CD14-positive monocyte (primary cell): ENCODE results near the gene DTYMK. TPM values are rescaled to one million over a fixed set of nuclear protein-coding genes. Genes with fewer than 3 reads are reported as not detected.

ENCODE experiments used
- DNase-seq, 3 donors: peaks; one replicate each; pipeline ENCODE4 v3.0.0-alpha.2; 2011 to 2022
- H2AFZ ChIP-seq: 2 replicates; pipeline ENCODE4 v1.6.0; 2012; ENCODE audit warnings: mild to moderate bottlenecking, low read depth, low read length, inconsistent platforms; ENCODE audit not compliant: insufficient read depth, poor library complexity, severe bottlenecking
- H3K27ac ChIP-seq, 2 donors: 1 replicate in 1 of 2; 2 replicates in 1 of 2; pipeline ENCODE4 v1.5.1; 2012 to 2013; ENCODE audit warnings: low read length in 2 of 2, control low read depth in 1 of 2, inconsistent platforms in 1 of 2, low read depth in 1 of 2, mild to moderate bottlenecking in 1 of 2
- H3K27me3 ChIP-seq, 2 donors: one replicate each; pipeline versions ENCODE4 v1.6.0 to v1.6.1; 2011 to 2013; ENCODE audit warnings: low read length in 2 of 2; ENCODE audit not compliant: control insufficient read depth in 2 of 2, insufficient read depth in 2 of 2
- H3K36me3 ChIP-seq, 2 donors: replicated peaks in 1 of 2; 1 replicate in 1 of 2; 2 replicates in 1 of 2; pipeline versions ENCODE4 v1.5.1 to v1.6.1; 2012 to 2013; ENCODE audit warnings: low read length in 2 of 2, control low read depth in 1 of 2, inconsistent platforms in 1 of 2, mild to moderate bottlenecking in 1 of 2; ENCODE audit not compliant: insufficient read depth in 2 of 2, control insufficient read depth in 1 of 2
- H3K4me1 ChIP-seq, 2 donors: 1 replicate in 1 of 2; 2 replicates in 1 of 2; pipeline versions ENCODE4 v1.5.1 to v1.6.1; 2012 to 2013; ENCODE audit warnings: low read length in 2 of 2, control low read depth in 1 of 2, inconsistent platforms in 1 of 2, mild to moderate bottlenecking in 1 of 2, moderate library complexity in 1 of 2; ENCODE audit not compliant: insufficient read depth in 2 of 2, control insufficient read depth in 1 of 2
- H3K4me2 ChIP-seq: replicated peaks from 2 replicates; pipeline ENCODE3; 2012; ENCODE audit warnings: low read length, moderate library complexity, mild to moderate bottlenecking; ENCODE audit not compliant: poor library complexity, severe bottlenecking; ENCODE audit errors: extremely low read depth
- H3K4me3 ChIP-seq, 3 experiments: fragments of 200-600 bp in 1 of 3; sonication (generic) in 1 of 3; replicated peaks in 1 of 3; 1 replicate in 2 of 3; 2 replicates in 1 of 3; pipeline ENCODE4 v1.5.1; 2011 to 2013; ENCODE audit warnings: low read length in 3 of 3, mild to moderate bottlenecking in 3 of 3, control low read depth in 2 of 3, low read depth in 2 of 3, inconsistent platforms in 1 of 3, moderate library complexity in 1 of 3
- H3K79me2 ChIP-seq: 2 replicates; pipeline ENCODE4 v1.6.0; 2012; ENCODE audit warnings: mild to moderate bottlenecking, control low read depth, inconsistent platforms, low read length, moderate library complexity; ENCODE audit not compliant: insufficient read depth
- H3K9ac ChIP-seq: 2 replicates; pipeline ENCODE4 v1.6.0; 2017; ENCODE audit warnings: low read length, mild to moderate bottlenecking; ENCODE audit not compliant: insufficient read depth, poor library complexity, severe bottlenecking
- H3K9me3 ChIP-seq, 2 donors: replicated peaks in 1 of 2; 1 replicate in 1 of 2; 2 replicates in 1 of 2; pipeline versions ENCODE4 v1.5.1 to v1.6.1; 2012 to 2013; ENCODE audit warnings: low read length in 2 of 2, control low read depth in 1 of 2; ENCODE audit not compliant: control insufficient read depth in 1 of 2, insufficient read depth in 1 of 2
- H4K20me1 ChIP-seq: 2 replicates; pipeline ENCODE4 v1.6.0; 2012; ENCODE audit warnings: mild to moderate bottlenecking, low read length, control low read depth, moderate library complexity; ENCODE audit not compliant: insufficient read depth
- H3K27ac Mint-ChIP-seq, 7 donors: one replicate each; pipeline ENCODE4 v1.8.0; 2020; ENCODE audit warnings: mild to moderate bottlenecking in 7 of 7, mixed read lengths in 7 of 7, moderate library complexity in 6 of 7, inconsistent platforms in 2 of 7
- H3K27me3 Mint-ChIP-seq, 3 donors: one replicate each; pipeline ENCODE4 v1.8.0; 2021 to 2022; ENCODE audit warnings: low read depth in 3 of 3, mild to moderate bottlenecking in 3 of 3, mixed read lengths in 3 of 3, moderate library complexity in 3 of 3, inconsistent platforms in 1 of 3
- H3K36me3 Mint-ChIP-seq, 2 donors: one replicate each; pipeline ENCODE4 v1.8.0; 2020; ENCODE audit warnings: mixed read lengths in 2 of 2, inconsistent platforms in 1 of 2, mild to moderate bottlenecking in 1 of 2
- H3K4me1 Mint-ChIP-seq: one replicate; pipeline ENCODE4 v1.8.0; 2020; ENCODE audit warnings: mild to moderate bottlenecking, mixed read lengths
- H3K4me3 Mint-ChIP-seq, 2 donors: one replicate each; pipeline ENCODE4 v1.8.0; 2020; ENCODE audit warnings: mild to moderate bottlenecking in 2 of 2, mixed read lengths in 2 of 2, moderate library complexity in 1 of 2
- H3K9me3 Mint-ChIP-seq, 7 donors: one replicate each; pipeline ENCODE4 v1.8.0; 2020 to 2022; ENCODE audit warnings: mixed read lengths in 7 of 7, mild to moderate bottlenecking in 6 of 7, moderate library complexity in 6 of 7, inconsistent platforms in 2 of 7
- WGBS: methylation state at CpG from one replicate; pipeline ENCODE4 v1.1.5; 2013; ENCODE audit warnings: missing lambda C conversion rate; ENCODE audit not compliant: insufficient coverage; 5-methylcytosine and 5-hydroxymethylcytosine counted together
- intact Hi-C, 2 donors: fragments of 100-400 bp; cut with micrococcal nuclease; formaldehyde crosslinking; loops; one replicate each; pipeline versions ENCODE4 v1.15.0 to v1.15.1; 2023
- polyA plus RNA-seq, 3 donors: library from polyadenylated mRNA; depleted of rRNA in 1 of 3; unstranded in 2 of 3; stranded (reverse) in 1 of 3; fragments of 300-500 nt in 2 of 3; fragments of >200 nt in 1 of 3; fragmentation: Illumina TruSeq in 2 of 3; gene quantifications; 1 replicate in 2 of 3; 2 replicates in 1 of 3; pipeline ENCODE4 v1.2.3, GENCODE V29; 2012 to 2021
- TF ChIP-seq, protein P1 (sequence below): fragments of 200-600 bp; IDR thresholded peaks from one replicate; pipeline ENCODE4 v1.8.0; 2022; ENCODE audit warnings: antibody characterized with exemption, mild to moderate bottlenecking

The DTYMK gene
- polyA plus RNA-seq, 3 donors: 13.0 to 23.5 (median 18.7) TPM

- Histone ChIP-seq H3K4me3 (no peak overlapping the region), H3K4me1 (no peaks in the 10 kb centered on the region), H3K27me3 (no peaks in the 10 kb centered on the region), H3K27ac (no peak overlapping the region), H3K9ac (no peak overlapping the region), H3K36me3 (peaks cover 27 to 77% of the 10 kb centered on the region in 2 donors), H3K9me3 (no peaks in the 10 kb centered on the region), H3K79me2 (peaks cover 38% of the 10 kb centered on the region), H2AFZ (no peak overlapping the region), H3K4me2 (no peak overlapping the region), H4K20me1 (peaks cover 15% of the 10 kb centered on the region)
- H3K36me3 Mint-ChIP-seq: peaks cover 60 to 76% of the 10 kb centered on the region in 2 donors
- H3K4me1 Mint-ChIP-seq: peaks cover 4% of the 10 kb centered on the region
- peaks cover 0 to 2% (median 0%) of the 10 kb centered on the region in 3 donors for H3K27me3 Mint-ChIP-seq
- intact Hi-C loops: loop anchor here (10.0 kb wide), 1 partner anchor 275 kb away; the partner anchor contains the start of gene FARP2 (in 2 of the 2)
- TF ChIP-seq, protein P1, sequence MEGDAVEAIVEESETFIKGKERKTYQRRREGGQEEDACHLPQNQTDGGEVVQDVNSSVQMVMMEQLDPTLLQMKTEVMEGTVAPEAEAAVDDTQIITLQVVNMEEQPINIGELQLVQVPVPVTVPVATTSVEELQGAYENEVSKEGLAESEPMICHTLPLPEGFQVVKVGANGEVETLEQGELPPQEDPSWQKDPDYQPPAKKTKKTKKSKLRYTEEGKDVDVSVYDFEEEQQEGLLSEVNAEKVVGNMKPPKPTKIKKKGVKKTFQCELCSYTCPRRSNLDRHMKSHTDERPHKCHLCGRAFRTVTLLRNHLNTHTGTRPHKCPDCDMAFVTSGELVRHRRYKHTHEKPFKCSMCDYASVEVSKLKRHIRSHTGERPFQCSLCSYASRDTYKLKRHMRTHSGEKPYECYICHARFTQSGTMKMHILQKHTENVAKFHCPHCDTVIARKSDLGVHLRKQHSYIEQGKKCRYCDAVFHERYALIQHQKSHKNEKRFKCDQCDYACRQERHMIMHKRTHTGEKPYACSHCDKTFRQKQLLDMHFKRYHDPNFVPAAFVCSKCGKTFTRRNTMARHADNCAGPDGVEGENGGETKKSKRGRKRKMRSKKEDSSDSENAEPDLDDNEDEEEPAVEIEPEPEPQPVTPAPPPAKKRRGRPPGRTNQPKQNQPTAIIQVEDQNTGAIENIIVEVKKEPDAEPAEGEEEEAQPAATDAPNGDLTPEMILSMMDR: no peak
- no peaks in the 10 kb centered on the region for H3K9me3 Mint-ChIP-seq
- no peak for DNase-seq
- H3K27ac Mint-ChIP-seq: peak overlapping the region in 4 of 7 donors; percentile 12 to 72 (median 30)
- 95% methylated on average over 6 of the region's 11 CpGs for WGBS
- H3K4me3 Mint-ChIP-seq: no peak overlapping the region
Observed at GRCh38 chr2:241629762-241630435, 56.7 kb downstream of the DTYMK start.

- Mint-ChIP-seq H3K9me3 (no peaks in the 10 kb centered on the region), H3K4me3 (no peak overlapping the region), H3K27ac (peak overlapping the region in 1 of 7 donors; percentile 79), H3K4me1 (no peaks in the 10 kb centered on the region), H3K27me3 (peaks cover 0 to 2% (median 0%) of the 10 kb centered on the region in 3 donors), H3K36me3 (peaks cover 47 to 76% of the 10 kb centered on the region in 2 donors)
- Histone ChIP-seq H3K9me3 (no peaks in the 10 kb centered on the region), H3K27ac (no peak overlapping the region), H3K79me2 (peaks cover 26% of the 10 kb centered on the region), H3K9ac (no peak overlapping the region), H3K4me2 (no peak overlapping the region), H3K27me3 (no peaks in the 10 kb centered on the region), H4K20me1 (peaks cover 13% of the 10 kb centered on the region), H3K36me3 (peaks cover 16 to 57% of the 10 kb centered on the region in 2 donors), H3K4me1 (no peaks in the 10 kb centered on the region), H3K4me3 (no peak overlapping the region), H2AFZ (no peak overlapping the region)
- WGBS: 99% methylated on average over 10 of the region's 10 CpGs
- TF ChIP-seq, protein P1: no peak
- intact Hi-C loops: no loop called here
- DNase-seq: no peak
Observed at GRCh38 chr2:241627675-241628074, 58.9 kb downstream of the DTYMK start.

Other genes starting within 250 kb of the DTYMK start
- gene STK25, start 178.2 kb downstream of the DTYMK start, polyA plus RNA-seq: 100 to 1,000 TPM in 1 of 3 donors, 10 to 100 TPM in 2; 62.7 to 215 (median 69.5) TPM
- gene BOK, start 128.1 kb downstream of the DTYMK start, polyA plus RNA-seq: under 1 TPM in 1 of 3 donors, not detected in 2; 0.05 TPM
- 10 to 100 TPM; 15.1 to 25.9 (median 16.3) TPM for gene THAP4, start 49.7 kb downstream of the DTYMK start, polyA plus RNA-seq
- 100 to 1,000 TPM in 1 of 3 donors, 10 to 100 TPM in 2; 54.5 to 202 (median 58.9) TPM for gene ATG4B, start 49.1 kb downstream of the DTYMK start, polyA plus RNA-seq
- 10 to 100 TPM in 1 of 3 donors, 1 to 10 TPM in 2; 6.5 to 29.5 (median 6.6) TPM for gene ING5, start 15.2 kb upstream of the DTYMK start, polyA plus RNA-seq
- 10 to 100 TPM in 1 of 3 donors, 1 to 10 TPM in 2; 1.0 to 57.1 (median 1.1) TPM for gene D2HGDH, start 47.8 kb upstream of the DTYMK start, polyA plus RNA-seq
- gene GAL3ST2, start 90.0 kb upstream of the DTYMK start, polyA plus RNA-seq: not detected
- gene NEU4, start 122.4 kb upstream of the DTYMK start, polyA plus RNA-seq: 1 to 10 TPM in 1 of 3 donors, under 1 TPM in 2; 0.26 to 2.6 (median 0.99) TPM
- under 1 TPM in 1 of 3 donors, not detected in 2; 0.08 TPM for gene PDCD1, start 172.1 kb upstream of the DTYMK start, polyA plus RNA-seq
- under 1 TPM in 1 of 3 donors, not detected in 2; 0.03 TPM for gene RTP5, start 182.9 kb upstream of the DTYMK start, polyA plus RNA-seq